GM23338 (cell line): Measurements from ENCODE around the gene RPN2. TPM values are rescaled to one million over a fixed set of nuclear protein-coding genes. Genes with fewer than 3 reads are reported as not detected.
A peak's percentile ranks its signal among the peaks of the same experiment; 100 is the strongest.

ENCODE experiments used
- ATAC-seq: fragments of 200-7000 bp; cut with Tn5 transposase; 3 replicates; pipeline ENCODE4 v1.9.1; 2020
- DNase-seq: peaks from one replicate; pipeline ENCODE4 v3.0.0-alpha.2; 2015; ENCODE audit warnings: low spot score
- H2AFZ ChIP-seq: fragments of 200-600 bp; sonication (generic); 2 replicates; pipeline ENCODE4 v1.8.0; 2016; ENCODE audit warnings: antibody characterized with exemption, mild to moderate bottlenecking, moderate library complexity
- H3F3A ChIP-seq: fragments of 200-600 bp; sonication (generic); replicated peaks from 2 replicates; pipeline ENCODE4 v1.8.0; 2017; ENCODE audit warnings: antibody characterized with exemption, mixed run types, low read depth
- H3K27ac ChIP-seq: fragments of 200-600 bp; sonication (generic); 2 replicates; pipeline ENCODE4 v1.6.1; 2016; ENCODE audit warnings: low read depth
- H3K27me3 ChIP-seq: fragments of 200-600 bp; sonication (generic); 2 replicates; pipeline ENCODE4 v1.8.0; 2016; ENCODE audit warnings: mild to moderate bottlenecking, mixed run types, moderate library complexity; ENCODE audit not compliant: insufficient read depth
- H3K36me3 ChIP-seq: fragments of 200-600 bp; sonication (generic); 2 replicates; pipeline ENCODE4 v1.8.0; 2016; ENCODE audit warnings: mild to moderate bottlenecking; ENCODE audit not compliant: insufficient read depth
- H3K4me1 ChIP-seq: fragments of 200-600 bp; sonication (generic); 2 replicates; pipeline ENCODE4 v1.8.0; 2016; ENCODE audit warnings: mild to moderate bottlenecking, moderate library complexity; ENCODE audit not compliant: insufficient read depth
- H3K4me2 ChIP-seq: fragments of 200-600 bp; sonication (generic); 2 replicates; pipeline ENCODE4 v1.7.1; 2017; ENCODE audit warnings: mixed run types
- H3K4me3 ChIP-seq: fragments of 200-600 bp; sonication (generic); 2 replicates; pipeline ENCODE4 v1.6.1; 2016; ENCODE audit warnings: mixed run types
- H3K79me2 ChIP-seq: fragments of 200-600 bp; sonication (generic); replicated peaks from 2 replicates; pipeline ENCODE4 v1.8.0; 2017; ENCODE audit warnings: mild to moderate bottlenecking; ENCODE audit not compliant: insufficient read depth
- H3K9me2 ChIP-seq: fragments of 200-600 bp; sonication (generic); 2 replicates; pipeline ENCODE4 v1.8.0; 2017; ENCODE audit not compliant: insufficient read depth
- H4K20me1 ChIP-seq: fragments of 200-600 bp; sonication (generic); replicated peaks from 2 replicates; pipeline ENCODE4 v1.8.0; 2017; ENCODE audit warnings: mild to moderate bottlenecking; ENCODE audit not compliant: insufficient read depth
- H3K27ac Mint-ChIP-seq: 2 replicates; pipeline ENCODE4 v1.8.0; 2020; ENCODE audit warnings: inconsistent platforms, mild to moderate bottlenecking, moderate library complexity, mixed read lengths
- H3K27me3 Mint-ChIP-seq: 3 replicates; pipeline ENCODE4 v1.8.0; 2022; ENCODE audit warnings: low read depth, mild to moderate bottlenecking, moderate library complexity, mixed read lengths, inconsistent platforms; ENCODE audit not compliant: insufficient read depth, poor library complexity
- H3K36me3 Mint-ChIP-seq: 3 replicates; pipeline ENCODE4 v1.8.0; 2021; ENCODE audit warnings: low read depth, mild to moderate bottlenecking, inconsistent platforms, moderate library complexity, mixed read lengths
- H3K4me1 Mint-ChIP-seq: 3 replicates; pipeline ENCODE4 v1.8.0; 2020; ENCODE audit warnings: mild to moderate bottlenecking, inconsistent platforms, mixed read lengths
- H3K4me3 Mint-ChIP-seq: 3 replicates; pipeline ENCODE4 v1.8.0; 2021; ENCODE audit warnings: moderate library complexity, mild to moderate bottlenecking, inconsistent platforms, mixed read lengths
- H3K9me3 Mint-ChIP-seq: 3 replicates; pipeline ENCODE4 v1.8.0; 2020; ENCODE audit warnings: moderate library complexity, mild to moderate bottlenecking, inconsistent platforms, mixed read lengths
- ETS1 ChIP-seq: IDR thresholded peaks from 2 replicates; pipeline ENCODE4 v1.6.1; 2016; ENCODE audit warnings: antibody characterized with exemption
- EZH2 ChIP-seq: fragments of 200-600 bp; sonication (generic); IDR thresholded peaks from one replicate; pipeline ENCODE4 v1.8.0; 2017; ENCODE audit warnings: antibody characterized with exemption, mild to moderate bottlenecking, low read depth; ENCODE audit not compliant: unreplicated experiment
- EZH2phosphoT487 ChIP-seq: fragments of 200-600 bp; sonication (generic); IDR thresholded peaks from one replicate; pipeline ENCODE4 v1.8.1; 2018; ENCODE audit warnings: antibody characterized with exemption; ENCODE audit not compliant: unreplicated experiment
- POLR2AphosphoS5 ChIP-seq: IDR thresholded peaks from 2 replicates; pipeline ENCODE4 v1.6.1; 2016; ENCODE audit warnings: antibody characterized with exemption, low read depth
- REST ChIP-seq: IDR thresholded peaks from one replicate; pipeline ENCODE4 v1.6.1; 2018; ENCODE audit warnings: antibody characterized with exemption; ENCODE audit not compliant: unreplicated experiment
- STAT1 ChIP-seq: IDR thresholded peaks from one replicate; pipeline ENCODE4 v1.6.1; 2016; ENCODE audit warnings: antibody characterized with exemption; ENCODE audit not compliant: unreplicated experiment
- ZNF114 ChIP-seq: fragments of 250-450 bp; sonication (Bioruptor Pico); IDR thresholded peaks from 2 replicates; pipeline ENCODE4 v1.5.0; 2020; ENCODE audit warnings: mild to moderate bottlenecking, moderate library complexity
- ZNF462 ChIP-seq: fragments of 250-450 bp; sonication (Bioruptor Pico); IDR thresholded peaks from 2 replicates; pipeline ENCODE4 v1.5.0; 2020; ENCODE audit warnings: mild to moderate bottlenecking, moderate library complexity
- polyA plus RNA-seq: library from polyadenylated mRNA; unstranded; fragments of >200 nt; fragmentation: Nextera tagmentation; extraction: Ambion mirVana; gene quantifications from 2 replicates; pipeline ENCODE4 v1.2.1, GENCODE V29; 2016
- total RNA-seq: library from RNA; depleted of rRNA; stranded (reverse); fragments of >200 nt; shearing (Covaris generic); gene quantifications from 2 replicates; pipeline ENCODE4 v1.2.3, GENCODE V29; 2014

The RPN2 gene
- total and polyA plus RNA-seq, 2 experiments from 2014 or later = 244 to 302 TPM

GRCh38 chr20:37280403-37280802 lies 101.3 kb downstream of the RPN2 start:
- peak overlapping the region; percentile 87 for H2AFZ ChIP-seq
- no peaks in the 10 kb centered on the region for H3K9me3 Mint-ChIP-seq
- no peaks in the 10 kb centered on the region for H3K27me3 ChIP-seq
- TF ChIP-seq EZH2phosphoT487 (no peak), ZNF462 (CRISPR knock-in tag) (no peak), ZNF114 (CRISPR knock-in tag) (no peak), EZH2 (no peak), REST (no peak), ETS1 (no peak), STAT1 (no peak), POLR2AphosphoS5 (no peak)
- H3K79me2 ChIP-seq = no peaks in the 10 kb centered on the region
- H3K27ac Mint-ChIP-seq = no peak overlapping the region
- no peaks in the 10 kb centered on the region for H3K36me3 ChIP-seq
- H4K20me1 ChIP-seq = no peaks in the 10 kb centered on the region
- H3K4me1 Mint-ChIP-seq = peaks cover 13% of the 10 kb centered on the region
- no peaks in the 10 kb centered on the region for H3K9me2 ChIP-seq
- no peak overlapping the region for H3K27ac ChIP-seq
- H3F3A ChIP-seq = no peaks in the 10 kb centered on the region
- no peak overlapping the region for H3K4me3 ChIP-seq
- H3K4me3 Mint-ChIP-seq = no peak overlapping the region
- H3K4me2 ChIP-seq = no peak overlapping the region
- DNase-seq (no peak), ATAC-seq (no peak)
- H3K36me3 Mint-ChIP-seq = no peaks in the 10 kb centered on the region
- H3K4me1 ChIP-seq = peaks cover 12% of the 10 kb centered on the region
- H3K27me3 Mint-ChIP-seq = no peaks in the 10 kb centered on the region
